Measurements from ENCODE around the gene SPRYD7. TPM values are rescaled to one million over a fixed set of nuclear protein-coding genes. Genes with fewer than 3 reads are reported as not detected.

Gene SPRYD7, protein sequence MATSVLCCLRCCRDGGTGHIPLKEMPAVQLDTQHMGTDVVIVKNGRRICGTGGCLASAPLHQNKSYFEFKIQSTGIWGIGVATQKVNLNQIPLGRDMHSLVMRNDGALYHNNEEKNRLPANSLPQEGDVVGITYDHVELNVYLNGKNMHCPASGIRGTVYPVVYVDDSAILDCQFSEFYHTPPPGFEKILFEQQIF
- polyA plus RNA-seq: 6.3 to 11.3 TPM (median 8.9 TPM) in 3 replicates
- 11.0 TPM for polyA plus RNA-seq (2011; ENCODE audit: low read depth)
- 10.3 and 14.7 TPM in 2 replicates for polyA plus RNA-seq (2011; cell fraction: cytosol; rRNA removed)
- 7.5 and 10.7 TPM in 2 replicates for polyA plus RNA-seq (2011; cell fraction: nucleus; rRNA removed)
- 13.9 and 18.5 TPM in 2 replicates for polyA plus RNA-seq (2012; ENCODE audit: low replicate concordance)
- polyA minus RNA-seq: 1.2 to 3.2 TPM (median 1.5 TPM) in 3 replicates
- 5.8 TPM for polyA minus RNA-seq (2011; cell fraction: cytosol; rRNA and poly(A)+ RNA removed)
- 2.8 and 3.8 TPM in 2 replicates for polyA minus RNA-seq (2011; cell fraction: nucleus; rRNA and poly(A)+ RNA removed)

DNA sequence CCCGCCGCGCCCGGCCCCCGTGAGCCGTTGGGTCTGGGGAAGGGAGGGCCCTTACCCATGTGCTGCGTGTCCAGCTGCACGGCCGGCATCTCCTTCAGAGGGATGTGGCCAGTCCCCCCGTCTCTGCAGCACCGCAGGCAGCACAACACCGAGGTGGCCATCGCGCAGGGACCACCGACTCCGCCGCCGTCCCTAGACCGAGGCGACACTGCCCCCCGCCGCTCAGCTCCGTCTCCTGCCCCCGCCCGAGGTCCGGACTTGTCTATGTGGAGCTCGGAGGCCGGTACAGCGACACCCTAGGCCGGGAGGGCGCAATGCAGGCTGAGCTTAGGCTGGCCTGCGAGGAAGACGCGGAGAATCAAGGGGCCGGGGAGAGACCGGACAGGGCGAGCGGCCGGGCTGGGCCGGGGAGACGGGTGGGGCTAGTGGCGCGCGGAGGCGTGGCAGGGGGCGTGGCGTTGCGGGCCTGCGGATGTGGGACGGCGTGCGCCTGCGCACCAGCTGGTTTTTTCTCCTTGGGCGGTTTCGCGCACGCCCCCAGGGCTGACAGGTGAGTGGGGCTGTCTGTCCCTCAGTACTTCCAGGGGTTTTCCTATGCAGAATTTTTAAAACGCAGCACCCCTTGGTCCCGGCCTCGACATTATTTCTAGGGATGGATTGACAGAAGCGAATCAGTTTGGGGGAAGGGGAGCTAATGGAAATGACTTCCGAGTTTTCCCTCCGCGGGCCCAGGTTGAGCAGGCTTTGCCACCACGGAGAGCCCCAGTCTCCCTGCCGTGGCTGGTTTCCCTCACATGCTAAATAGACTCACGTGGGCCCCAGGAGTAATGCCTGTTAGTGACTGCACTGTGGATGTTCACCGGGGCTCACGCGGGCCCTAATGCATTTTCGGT, at the start of gene SPRYD7:
TSS of gene SPRYD7 (minus strand) at position 266 of the 893 bp plus-strand sequence. CDS start at position 161, 105 bp downstream.
- FAIRE-seq: peak; percentile 64
- Histone ChIP-seq H3K27me3 (ENCODE audit: control insufficient read depth, extremely low read depth, insufficient read depth, low read length) (no peaks in the 10 kb centered on the region), H3K4me3 (ENCODE audit: control insufficient read depth in 2 of 3, extremely low read depth in 1 of 3, insufficient read depth in 2 of 3, low read depth in 1 of 3, low read length in 3 of 3) (peak within 1 kb of the TSS; percentile 82 to 92 (median 88))

DNA sequence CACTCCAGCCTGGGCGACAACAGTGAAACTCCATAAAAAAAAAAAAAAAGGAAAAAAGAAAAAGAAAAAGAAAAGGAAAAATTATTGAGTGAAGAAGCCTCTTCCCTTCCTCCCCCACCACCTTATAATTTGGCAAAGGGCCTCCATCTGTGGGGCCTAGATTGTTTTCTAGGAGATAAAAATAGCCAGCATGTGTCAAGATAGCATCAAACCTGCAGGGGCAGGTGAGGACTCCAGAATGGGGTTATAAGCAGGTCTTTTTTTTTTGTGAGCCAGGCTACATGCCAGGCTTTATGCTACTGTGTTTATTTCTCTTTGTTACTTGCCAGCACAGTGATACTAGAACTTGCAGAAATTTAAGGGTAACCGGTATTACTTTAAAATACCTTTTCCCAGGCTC, 49.0 kb upstream of the SPRYD7 start:
- FAIRE-seq (no peak), DNase-seq (ENCODE audit: low read depth, low spot score) (no peak)
- H3K27ac ChIP-seq (ENCODE audit: control insufficient read depth, insufficient read depth, low read length): no peak overlapping the region

More for the DNA sequence above, at the start of gene SPRYD7:
- Histone ChIP-seq H3K9me3 (ENCODE audit: control insufficient read depth, low read depth, low read length) (no peaks in the 10 kb centered on the region), H3K9ac (ENCODE audit: control insufficient read depth, extremely low read depth, insufficient read depth, low read length) (peak within 1 kb of the TSS; percentile 86), H3K4me2 (ENCODE audit: control insufficient read depth, extremely low read depth, insufficient read depth, low read depth, low read length) (peak within 1 kb of the TSS; percentile 87), H3K9me1 (ENCODE audit: control insufficient read depth, extremely low read depth, insufficient read depth, low read length) (no peaks in the 10 kb centered on the region), H2AFZ (ENCODE audit: control insufficient read depth, low read length) (peak within 1 kb of the TSS; percentile 99), H3K27ac (ENCODE audit: control insufficient read depth, insufficient read depth, low read length) (peak within 1 kb of the TSS; percentile 70), H3K4me1 (ENCODE audit: control insufficient read depth, extremely low read depth, insufficient read depth, low read length) (peaks cover 8% of the 10 kb centered on the region), H3K36me3 (ENCODE audit: control insufficient read depth in 2 of 2, extremely low read depth in 1 of 2, insufficient read depth in 2 of 2, low read length in 2 of 2) (no peaks in the 10 kb centered on the region), H3K79me2 (ENCODE audit: control insufficient read depth, insufficient read depth, low read length) (peaks cover 27% of the 10 kb centered on the region), H4K20me1 (ENCODE audit: control insufficient read depth, extremely low read depth, insufficient read depth, low read length) (no peaks in the 10 kb centered on the region)
- TF ChIP-seq, protein P1, sequence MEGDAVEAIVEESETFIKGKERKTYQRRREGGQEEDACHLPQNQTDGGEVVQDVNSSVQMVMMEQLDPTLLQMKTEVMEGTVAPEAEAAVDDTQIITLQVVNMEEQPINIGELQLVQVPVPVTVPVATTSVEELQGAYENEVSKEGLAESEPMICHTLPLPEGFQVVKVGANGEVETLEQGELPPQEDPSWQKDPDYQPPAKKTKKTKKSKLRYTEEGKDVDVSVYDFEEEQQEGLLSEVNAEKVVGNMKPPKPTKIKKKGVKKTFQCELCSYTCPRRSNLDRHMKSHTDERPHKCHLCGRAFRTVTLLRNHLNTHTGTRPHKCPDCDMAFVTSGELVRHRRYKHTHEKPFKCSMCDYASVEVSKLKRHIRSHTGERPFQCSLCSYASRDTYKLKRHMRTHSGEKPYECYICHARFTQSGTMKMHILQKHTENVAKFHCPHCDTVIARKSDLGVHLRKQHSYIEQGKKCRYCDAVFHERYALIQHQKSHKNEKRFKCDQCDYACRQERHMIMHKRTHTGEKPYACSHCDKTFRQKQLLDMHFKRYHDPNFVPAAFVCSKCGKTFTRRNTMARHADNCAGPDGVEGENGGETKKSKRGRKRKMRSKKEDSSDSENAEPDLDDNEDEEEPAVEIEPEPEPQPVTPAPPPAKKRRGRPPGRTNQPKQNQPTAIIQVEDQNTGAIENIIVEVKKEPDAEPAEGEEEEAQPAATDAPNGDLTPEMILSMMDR (optimal IDR thresholded peaks at IDR 0.05 in 1 of 3, IDR thresholded peaks at IDR 0.05 in 1 of 3, conservative IDR thresholded peaks at IDR 0.05 in 1 of 3; ENCODE audit: extremely low read depth in 1 of 3, insufficient read depth in 2 of 3, low read length in 3 of 3): peak; percentile 57 to 94 (median 94)
- TF ChIP-seq EZH2 (IDR thresholded peaks at IDR 0.05; ENCODE audit: low read length): no peak
- peak; percentile 79 for DNase-seq (ENCODE audit: low read depth, low spot score)
- dilution Hi-C loops (cut with MboI; ENCODE audit: extremely low pct_ligation_motif_present, low sequenced_read_pairs): no loop called here

More for the DNA sequence above, 49.0 kb upstream of the SPRYD7 start:
- dilution Hi-C loops (cut with MboI; ENCODE audit: extremely low pct_ligation_motif_present, low sequenced_read_pairs): no loop called here
- no peak for TF ChIP-seq EZH2 (IDR thresholded peaks at IDR 0.05; ENCODE audit: low read length)
- H3K79me2 ChIP-seq (ENCODE audit: control insufficient read depth, insufficient read depth, low read length): no peaks in the 10 kb centered on the region
- no peaks in the 10 kb centered on the region for H3K9me1 ChIP-seq (ENCODE audit: control insufficient read depth, extremely low read depth, insufficient read depth, low read length)
- H3K4me3 ChIP-seq (ENCODE audit: control insufficient read depth in 2 of 3, extremely low read depth in 1 of 3, insufficient read depth in 2 of 3, low read depth in 1 of 3, low read length in 3 of 3): no peak overlapping the region
- no peaks in the 10 kb centered on the region for H3K27me3 ChIP-seq (ENCODE audit: control insufficient read depth, extremely low read depth, insufficient read depth, low read length)
- H3K4me1 ChIP-seq (ENCODE audit: control insufficient read depth, extremely low read depth, insufficient read depth, low read length): no peaks in the 10 kb centered on the region
- no peaks in the 10 kb centered on the region for H3K9me3 ChIP-seq (ENCODE audit: control insufficient read depth, low read depth, low read length)
- no peaks in the 10 kb centered on the region for H4K20me1 ChIP-seq (ENCODE audit: control insufficient read depth, extremely low read depth, insufficient read depth, low read length)
- no peak overlapping the region for H3K4me2 ChIP-seq (ENCODE audit: control insufficient read depth, extremely low read depth, insufficient read depth, low read depth, low read length)
- H3K9ac ChIP-seq (ENCODE audit: control insufficient read depth, extremely low read depth, insufficient read depth, low read length): no peak overlapping the region
- H3K36me3 ChIP-seq (ENCODE audit: control insufficient read depth in 2 of 2, extremely low read depth in 1 of 2, insufficient read depth in 2 of 2, low read length in 2 of 2): no peaks in the 10 kb centered on the region
- no peak overlapping the region for H2AFZ ChIP-seq (ENCODE audit: control insufficient read depth, low read length)

Data from keratinocyte (primary cell).